ENCODE results near the gene ZC4H2. TPM values are rescaled to one million over a fixed set of nuclear protein-coding genes. Genes with fewer than 3 reads are reported as not detected.
"Not testable (repeated sequence)": the region's sequence is repeated elsewhere in the genome, so short reads cannot be mapped to it uniquely, and the experiment has no call there.

Gene ZC4H2, protein sequence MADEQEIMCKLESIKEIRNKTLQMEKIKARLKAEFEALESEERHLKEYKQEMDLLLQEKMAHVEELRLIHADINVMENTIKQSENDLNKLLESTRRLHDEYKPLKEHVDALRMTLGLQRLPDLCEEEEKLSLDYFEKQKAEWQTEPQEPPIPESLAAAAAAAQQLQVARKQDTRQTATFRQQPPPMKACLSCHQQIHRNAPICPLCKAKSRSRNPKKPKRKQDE
- total RNA-seq: 10 to 100 TPM; 12.1 to 12.9 TPM

DNA sequence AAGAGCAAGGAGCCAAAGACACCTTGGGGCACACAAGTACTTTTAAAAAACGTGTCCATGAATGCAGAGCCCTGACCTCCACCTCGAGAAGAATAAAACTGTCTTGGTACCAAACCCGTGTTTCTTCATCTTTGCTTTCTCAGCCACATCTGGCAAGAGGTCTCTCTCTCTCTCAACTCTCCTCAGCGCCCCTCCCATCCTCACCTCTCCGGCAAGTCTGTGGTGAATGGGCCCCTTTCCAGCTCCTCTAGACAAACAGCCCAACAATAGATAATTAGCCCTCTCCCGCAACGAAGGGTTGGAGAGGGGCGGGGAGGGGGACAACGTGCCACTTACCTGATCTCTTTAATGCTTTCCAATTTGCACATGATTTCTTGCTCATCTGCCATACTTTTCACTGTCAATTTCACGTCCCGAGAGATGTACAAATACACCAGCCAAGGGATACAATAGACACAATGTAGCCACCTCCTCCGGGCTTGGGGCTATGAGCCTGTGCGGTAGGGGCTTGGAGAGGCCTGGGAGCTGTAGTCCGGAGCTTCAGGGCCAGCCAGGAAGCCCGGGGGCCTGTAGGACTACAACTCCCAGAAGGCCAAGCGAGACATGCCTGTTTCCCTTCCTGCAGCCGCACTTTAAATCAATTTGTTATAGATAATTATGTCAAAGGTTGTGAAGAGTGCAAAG is at the start of gene ZC4H2:
TSS of gene ZC4H2 (minus strand) at position 462 of the 684 bp plus-strand sequence. CDS start at position 389, 73 bp downstream.
- Histone ChIP-seq H3K27me3 (no peaks in the 10 kb centered on the region), H3K27ac (peak within 1 kb of the TSS in 1 of 2 donors; percentile 37), H3K4me3 (peak within 1 kb of the TSS; percentile 38 to 56), H3K4me1 (no peaks in the 10 kb centered on the region), H3K36me3 (no peaks in the 10 kb centered on the region), H3K9me3 (no peaks in the 10 kb centered on the region)
- DNase-seq (ENCODE audit: low spot score): peak; percentile 70
- TF ChIP-seq, protein P1, sequence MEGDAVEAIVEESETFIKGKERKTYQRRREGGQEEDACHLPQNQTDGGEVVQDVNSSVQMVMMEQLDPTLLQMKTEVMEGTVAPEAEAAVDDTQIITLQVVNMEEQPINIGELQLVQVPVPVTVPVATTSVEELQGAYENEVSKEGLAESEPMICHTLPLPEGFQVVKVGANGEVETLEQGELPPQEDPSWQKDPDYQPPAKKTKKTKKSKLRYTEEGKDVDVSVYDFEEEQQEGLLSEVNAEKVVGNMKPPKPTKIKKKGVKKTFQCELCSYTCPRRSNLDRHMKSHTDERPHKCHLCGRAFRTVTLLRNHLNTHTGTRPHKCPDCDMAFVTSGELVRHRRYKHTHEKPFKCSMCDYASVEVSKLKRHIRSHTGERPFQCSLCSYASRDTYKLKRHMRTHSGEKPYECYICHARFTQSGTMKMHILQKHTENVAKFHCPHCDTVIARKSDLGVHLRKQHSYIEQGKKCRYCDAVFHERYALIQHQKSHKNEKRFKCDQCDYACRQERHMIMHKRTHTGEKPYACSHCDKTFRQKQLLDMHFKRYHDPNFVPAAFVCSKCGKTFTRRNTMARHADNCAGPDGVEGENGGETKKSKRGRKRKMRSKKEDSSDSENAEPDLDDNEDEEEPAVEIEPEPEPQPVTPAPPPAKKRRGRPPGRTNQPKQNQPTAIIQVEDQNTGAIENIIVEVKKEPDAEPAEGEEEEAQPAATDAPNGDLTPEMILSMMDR (IDR thresholded peaks at IDR 0.05): no peak

DNA sequence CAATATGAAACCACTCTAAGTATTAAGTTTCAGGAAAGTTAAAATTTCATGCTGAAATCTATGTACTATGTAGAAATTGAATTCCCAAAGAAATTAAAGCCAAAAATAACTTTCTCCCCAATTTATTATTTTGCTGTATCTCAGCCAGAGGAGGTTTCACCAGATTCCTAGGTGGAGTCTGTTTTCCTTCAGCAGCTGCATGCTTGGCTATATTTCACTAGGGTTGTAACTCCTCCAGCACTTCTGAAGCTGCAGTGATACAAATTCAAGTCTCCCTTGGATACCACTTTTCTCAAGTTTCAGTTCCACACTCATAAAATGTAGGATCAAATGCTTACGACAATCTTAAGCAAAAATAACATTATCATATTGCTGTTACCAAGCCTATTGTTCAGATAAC is 41.2 kb upstream of the ZC4H2 start:
- no peaks in the 10 kb centered on the region for H3K4me1 ChIP-seq
- H3K4me3 ChIP-seq: no peak overlapping the region
- H3K27me3 ChIP-seq: no peaks in the 10 kb centered on the region
- DNase-seq (ENCODE audit: low spot score): no peak
- H3K9me3 ChIP-seq: no peaks in the 10 kb centered on the region
- H3K27ac ChIP-seq: no peak overlapping the region
- TF ChIP-seq, protein P1 (IDR thresholded peaks at IDR 0.05): no peak
- H3K36me3 ChIP-seq: no peaks in the 10 kb centered on the region

DNA sequence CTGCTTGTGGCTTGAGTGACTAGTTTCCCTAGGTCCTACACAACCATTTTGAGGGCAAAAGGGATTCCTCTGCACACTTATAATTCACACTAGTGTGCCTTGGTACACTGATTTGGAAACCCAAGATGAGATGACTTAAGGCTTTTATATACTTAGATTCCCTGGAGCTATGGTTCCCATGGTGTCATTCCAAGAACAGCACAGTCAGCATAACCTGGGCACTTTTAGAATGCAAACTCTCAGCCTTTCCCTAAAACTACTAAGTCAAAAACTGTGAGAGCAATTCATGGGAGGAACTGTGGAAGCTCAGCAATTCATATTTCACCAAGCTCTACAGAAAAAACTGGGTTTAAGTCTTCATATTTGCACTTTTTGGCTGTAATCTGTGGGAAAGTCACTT is 38.0 kb upstream of the ZC4H2 start:
- Histone ChIP-seq H3K9me3 (no peaks in the 10 kb centered on the region), H3K4me1 (no peaks in the 10 kb centered on the region), H3K27me3 (no peaks in the 10 kb centered on the region), H3K36me3 (no peaks in the 10 kb centered on the region), H3K27ac (no peak overlapping the region), H3K4me3 (no peak overlapping the region)
- TF ChIP-seq, protein P1 (IDR thresholded peaks at IDR 0.05): no peak
- no peak for DNase-seq (ENCODE audit: low spot score)

DNA sequence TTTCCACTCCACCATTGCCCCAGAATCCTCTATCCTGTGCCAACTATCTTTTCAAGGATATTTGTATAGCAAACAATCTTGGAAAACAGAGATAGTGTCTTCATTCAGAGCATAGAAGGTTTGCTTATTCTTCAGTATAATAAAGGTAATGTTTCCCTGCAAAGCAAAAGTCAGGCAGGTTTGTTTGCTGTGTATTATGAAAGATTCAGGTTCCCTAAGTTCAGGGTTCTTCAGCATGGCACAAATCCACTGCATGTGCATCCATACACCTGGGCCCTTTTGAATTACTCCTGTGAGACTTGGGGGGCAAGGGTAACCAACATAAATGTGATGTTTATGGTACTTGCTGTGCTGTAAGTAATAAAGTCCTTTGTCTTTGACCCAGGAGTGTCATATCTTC is 33.2 kb upstream of the ZC4H2 start:
- Histone ChIP-seq H3K27me3 (no peaks in the 10 kb centered on the region), H3K36me3 (no peaks in the 10 kb centered on the region), H3K27ac (no peak overlapping the region), H3K9me3 (no peaks in the 10 kb centered on the region), H3K4me1 (no peaks in the 10 kb centered on the region), H3K4me3 (no peak overlapping the region)
- DNase-seq (ENCODE audit: low spot score): no peak
- TF ChIP-seq, protein P1 (IDR thresholded peaks at IDR 0.05): no peak

DNA sequence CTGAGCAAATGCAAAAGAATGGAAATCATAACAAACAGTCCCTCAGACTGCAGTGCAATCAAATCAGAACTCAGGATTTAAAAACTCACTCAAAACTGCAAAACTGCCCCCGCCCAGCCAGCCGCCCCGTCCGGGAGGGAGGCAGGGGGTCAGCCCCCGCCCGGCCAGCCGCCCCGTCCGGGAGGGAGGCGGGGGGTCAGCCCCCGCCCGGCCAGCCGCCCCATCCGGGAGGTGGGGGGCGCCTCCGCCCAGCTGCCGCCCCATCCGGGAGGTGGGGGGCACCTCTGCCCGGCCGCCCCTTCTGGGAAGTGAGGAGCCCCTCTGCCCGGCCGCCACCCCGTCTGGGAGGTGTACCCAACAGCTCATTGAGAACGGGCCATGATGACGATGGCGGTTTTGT is 26.0 kb upstream of the ZC4H2 start:
- DNase-seq (ENCODE audit: low spot score); H3K36me3 ChIP-seq; H3K9me3 ChIP-seq; H3K27ac ChIP-seq; H3K27me3 ChIP-seq; H3K4me1 ChIP-seq; H3K4me3 ChIP-seq: not testable (repeated sequence)

DNA sequence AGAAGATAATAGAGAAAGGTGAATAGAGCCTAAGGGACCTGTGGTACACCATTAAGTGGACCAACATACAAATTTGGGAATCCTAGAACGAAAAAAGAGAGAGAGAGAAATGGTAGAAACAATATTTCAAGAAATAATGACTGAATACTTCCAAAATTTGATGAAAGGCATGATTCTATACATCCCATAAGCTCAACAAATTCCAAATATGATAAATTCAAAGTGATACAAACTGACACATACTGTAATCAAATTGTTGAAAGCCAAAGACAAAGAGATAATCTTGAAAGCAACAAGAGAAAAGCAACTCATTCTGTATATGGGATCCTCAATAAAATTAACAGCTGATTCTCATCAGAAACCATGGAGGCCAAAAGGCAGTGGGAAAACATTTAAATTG is 20.6 kb upstream of the ZC4H2 start:
- Histone ChIP-seq H3K36me3 (no peaks in the 10 kb centered on the region), H3K4me3 (no peak overlapping the region), H3K9me3 (peaks cover 0 to 3% of the 10 kb centered on the region in 2 donors), H3K4me1 (no peaks in the 10 kb centered on the region), H3K27me3 (no peaks in the 10 kb centered on the region), H3K27ac (no peak overlapping the region)
- no peak for DNase-seq (ENCODE audit: low spot score)
- TF ChIP-seq, protein P1 (IDR thresholded peaks at IDR 0.05): no peak

Measured in right atrium auricular region (tissue), 2 donors.